ENCODE results near the gene MCM7.

- no peak for TF ChIP-seq TCF7L2 (IDR thresholded peaks at IDR 0.05; ENCODE audit: borderline replicate concordance, extremely low read depth, insufficient read depth, insufficient read length)
- peak; percentile 17 to 58 (median 38); a peak in 4 of 6 replicates for TF ChIP-seq CTCF (IDR thresholded peaks at IDR 0.05 in 2 of 3, conservative IDR thresholded peaks at IDR 0.05 in 1 of 3; ENCODE audit: borderline replicate concordance in 1 of 3, insufficient read depth in 1 of 3, low read depth in 2 of 3, low read length in 2 of 3)
- TF ChIP-seq EZH2 (IDR thresholded peaks at IDR 0.05), result no peak
- TF ChIP-seq ZFX (IDR thresholded peaks at IDR 0.05), result no peak
- no peak for TF ChIP-seq MAX (IDR thresholded peaks at IDR 0.05)
- TF ChIP-seq REST (IDR thresholded peaks at IDR 0.05; ENCODE audit: low read depth), result no peak
These were observed 48.0 kb downstream of the MCM7 start for GRCh38 chr7:100053215-100053614.

Data from HCT116 (cell line).